H9 (cell line): ENCODE measurements around the gene TSTD2. TPM values are rescaled to one million over a fixed set of nuclear protein-coding genes. Genes with fewer than 3 reads are reported as not detected.

Experiments
- DNase-seq: peaks from one replicate; pipeline ENCODE4 v3.0.0-alpha.2; 2017
- H2AFZ ChIP-seq: one replicate; pipeline ENCODE4 v1.6.1; 2013; ENCODE audit warnings: mild to moderate bottlenecking, low read length, control low read depth, moderate library complexity
- H2AK5ac ChIP-seq: 2 replicates; pipeline ENCODE4 v1.6.1; 2013; ENCODE audit warnings: low read length, control low read depth, mixed read lengths; ENCODE audit not compliant: insufficient read length
- H2BK120ac ChIP-seq: one replicate; pipeline ENCODE4 v1.6.1; 2013; ENCODE audit warnings: low read depth, mild to moderate bottlenecking, low read length, control low read depth, inconsistent platforms; ENCODE audit not compliant: poor library complexity, severe bottlenecking
- H2BK12ac ChIP-seq: 2 replicates; pipeline ENCODE4 v1.6.1; 2013; ENCODE audit warnings: low read length, control low read depth, mixed read lengths, low read depth; ENCODE audit not compliant: insufficient read length
- H2BK15ac ChIP-seq: 2 replicates; pipeline ENCODE4 v1.6.1; 2013; ENCODE audit warnings: low read depth, low read length, control low read depth
- H2BK20ac ChIP-seq: one replicate; pipeline ENCODE4 v1.6.1; 2013; ENCODE audit warnings: low read depth, mild to moderate bottlenecking, low read length, control low read depth, inconsistent platforms; ENCODE audit not compliant: poor library complexity, severe bottlenecking
- H2BK5ac ChIP-seq: 2 replicates; pipeline ENCODE4 v1.6.1; 2013; ENCODE audit warnings: low read length, control low read depth, mixed read lengths; ENCODE audit not compliant: insufficient read length
- H3K14ac ChIP-seq: 2 replicates; pipeline ENCODE4 v1.6.1; 2013; ENCODE audit warnings: low read length, control low read depth; ENCODE audit not compliant: insufficient read depth
- H3K18ac ChIP-seq: 2 replicates; pipeline ENCODE4 v1.6.1; 2013; ENCODE audit warnings: low read depth, mild to moderate bottlenecking, mixed read lengths, low read length, control low read depth; ENCODE audit not compliant: insufficient read length
- H3K23ac ChIP-seq: 2 replicates; pipeline ENCODE4 v1.6.1; 2013; ENCODE audit warnings: low read length, control low read depth, mixed read lengths, low read depth; ENCODE audit not compliant: insufficient read length
- H3K23me2 ChIP-seq: 2 replicates; pipeline ENCODE4 v1.6.1; 2013; ENCODE audit warnings: low read depth, mild to moderate bottlenecking, mixed read lengths, low read length, control low read depth; ENCODE audit not compliant: insufficient read length, poor library complexity, severe bottlenecking
- H3K27ac ChIP-seq: 2 replicates; pipeline ENCODE4 v1.5.1; 2013; ENCODE audit warnings: low read length, control low read depth, mixed read lengths, low read depth; ENCODE audit not compliant: insufficient read length
- H3K27me3 ChIP-seq: 2 replicates; pipeline ENCODE4 v1.6.1; 2013; ENCODE audit warnings: low read length, control low read depth, inconsistent platforms; ENCODE audit not compliant: insufficient read depth
- H3K4ac ChIP-seq: 2 replicates; pipeline ENCODE4 v1.6.1; 2013; ENCODE audit warnings: low read depth, mild to moderate bottlenecking, control low read depth, inconsistent platforms, low read length, moderate library complexity
- H3K4me1 ChIP-seq: 2 replicates; pipeline ENCODE4 v1.6.1; 2013; ENCODE audit warnings: low read length, control low read depth, inconsistent platforms; ENCODE audit not compliant: insufficient read depth
- H3K4me2 ChIP-seq: 2 replicates; pipeline ENCODE4 v1.6.1; 2013; ENCODE audit warnings: low read length, control low read depth, mixed read lengths; ENCODE audit not compliant: insufficient read length, insufficient read depth
- H3K56ac ChIP-seq: 2 replicates; pipeline ENCODE4 v1.6.1; 2013; ENCODE audit warnings: low read depth, mild to moderate bottlenecking, mixed read lengths, low read length, control low read depth; ENCODE audit not compliant: insufficient read length
- H3K79me1 ChIP-seq: 2 replicates; pipeline ENCODE4 v1.6.1; 2013; ENCODE audit warnings: low read depth, mild to moderate bottlenecking, moderate library complexity, low read length, control low read depth, inconsistent platforms; ENCODE audit not compliant: insufficient read depth, poor library complexity, severe bottlenecking
- H3K79me2 ChIP-seq: 2 replicates; pipeline ENCODE4 v1.6.1; 2013; ENCODE audit warnings: low read length, control low read depth, inconsistent platforms; ENCODE audit not compliant: insufficient read depth
- H3K9ac ChIP-seq: 2 replicates; pipeline ENCODE4 v1.6.1; 2013; ENCODE audit warnings: low read length, control low read depth, mixed read lengths; ENCODE audit not compliant: insufficient read length; ENCODE audit errors: extremely low read depth
- H3K9me3 ChIP-seq: one replicate; pipeline ENCODE4 v1.6.1; 2013; ENCODE audit warnings: low read depth, low read length, inconsistent platforms; ENCODE audit not compliant: control insufficient read depth
- H3T11ph ChIP-seq: one replicate; pipeline ENCODE4 v1.6.1; 2013; ENCODE audit warnings: mild to moderate bottlenecking, low read length, control low read depth, inconsistent platforms
- H4K20me1 ChIP-seq: one replicate; pipeline ENCODE4 v1.6.1; 2013; ENCODE audit not compliant: control insufficient read depth, insufficient read length, insufficient read depth
- H4K5ac ChIP-seq: 2 replicates; pipeline ENCODE4 v1.6.1; 2013; ENCODE audit warnings: low read depth, mild to moderate bottlenecking, mixed read lengths, low read length, control low read depth; ENCODE audit not compliant: insufficient read length
- H4K8ac ChIP-seq: replicated peaks from 2 replicates; pipeline ENCODE4 v1.6.1; 2013; ENCODE audit warnings: low read length, control low read depth, mixed read lengths, low read depth; ENCODE audit not compliant: insufficient read length
- H4K91ac ChIP-seq: 2 replicates; pipeline ENCODE4 v1.6.1; 2013; ENCODE audit warnings: low read depth, mild to moderate bottlenecking, moderate library complexity, mixed read lengths, low read length, control low read depth; ENCODE audit not compliant: insufficient read length
- H3K27ac Mint-ChIP-seq, 3 experiments: 2 replicates in 2 of 3; 3 replicates in 1 of 3; pipeline ENCODE4 v1.8.0; 2020 to 2021; ENCODE audit warnings: mixed read lengths in 3 of 3, mild to moderate bottlenecking in 1 of 3, moderate library complexity in 1 of 3
- H3K27me3 Mint-ChIP-seq: 2 replicates; pipeline ENCODE4 v1.8.0; 2021; ENCODE audit warnings: low read depth, mild to moderate bottlenecking, moderate library complexity, mixed read lengths
- H3K36me3 Mint-ChIP-seq, 3 experiments: 2 replicates in 2 of 3; 3 replicates in 1 of 3; pipeline ENCODE4 v1.8.0; 2020 to 2021; ENCODE audit warnings: low read depth in 3 of 3, mixed read lengths in 3 of 3; ENCODE audit not compliant: insufficient read depth in 1 of 3
- H3K4me1 Mint-ChIP-seq, 2 experiments: 2 replicates each; pipeline ENCODE4 v1.8.0; 2020; ENCODE audit warnings: mixed read lengths in 2 of 2
- H3K4me3 Mint-ChIP-seq, 2 experiments: 2 replicates in 1 of 2; 3 replicates in 1 of 2; pipeline ENCODE4 v1.8.0; 2020 to 2021; ENCODE audit warnings: mild to moderate bottlenecking in 2 of 2, mixed read lengths in 2 of 2, moderate library complexity in 1 of 2
- H3K9me3 Mint-ChIP-seq, 2 experiments: 2 replicates in 1 of 2; 3 replicates in 1 of 2; pipeline ENCODE4 v1.8.0; 2020; ENCODE audit warnings: mild to moderate bottlenecking in 2 of 2, mixed read lengths in 2 of 2, moderate library complexity in 1 of 2
- CTCF ChIP-seq: fragments of 200-600 bp; sonication (generic); conservative IDR thresholded peaks from 3 replicates; pipeline ENCODE4 v1.8.0; 2021; ENCODE audit warnings: antibody characterized with exemption, mild to moderate bottlenecking
- WGBS: extraction: QIAGEN DNeasy Blood & Tissue Kit; methylation state at CpG from one replicate; pipeline ENCODE4 v1.1.7; 2013; ENCODE audit warnings: missing lambda C conversion rate, low lambda C conversion rate, mixed read lengths; ENCODE audit not compliant: insufficient read length; ENCODE audit errors: extremely low coverage; 5-methylcytosine and 5-hydroxymethylcytosine counted together
- total RNA-seq: library from RNA; stranded (reverse); gene quantifications from 2 replicates; pipeline ENCODE4 v1.2.1, GENCODE V29; 2021

The TSTD2 gene
- total RNA-seq, 1 experiment from 2014 or later: 23.5 TPM

- WGBS: no CpG with 5 or more reads among the region's 3 CpGs
These were observed 40.8 kb upstream of the TSTD2 start for GRCh38 chr9:97673922-97674321.

More at GRCh38 chr9:97673922-97674321, 40.8 kb upstream of the TSTD2 start:
- H2BK12ac ChIP-seq: no peak overlapping the region
- H3K9me3 ChIP-seq: no peaks in the 10 kb centered on the region
- no peaks in the 10 kb centered on the region for H3K4me1 ChIP-seq
- TF ChIP-seq CTCF: no peak
- no peak overlapping the region for H3K14ac ChIP-seq
- no peak overlapping the region for H3K23ac ChIP-seq
- H3K4me2 ChIP-seq: no peak overlapping the region
- H2AFZ ChIP-seq: no peak overlapping the region
- H3T11ph ChIP-seq: no peak overlapping the region
- no peak overlapping the region for H4K8ac ChIP-seq
- H3K79me1 ChIP-seq: no peaks in the 10 kb centered on the region
- no peak overlapping the region for H2BK120ac ChIP-seq
- H4K91ac ChIP-seq: no peak overlapping the region
- no peak overlapping the region for H3K27ac Mint-ChIP-seq
- peaks cover 17 to 67% (median 55%) of the 10 kb centered on the region in 3 experiments; a peak in 6 of 7 replicates for H3K36me3 Mint-ChIP-seq
- H3K27ac ChIP-seq: no peak overlapping the region
- H3K79me2 ChIP-seq: no peaks in the 10 kb centered on the region
- no peak overlapping the region for H2BK5ac ChIP-seq
- no peak overlapping the region for H4K5ac ChIP-seq
- no peaks in the 10 kb centered on the region for H4K20me1 ChIP-seq
- no peak overlapping the region for H3K56ac ChIP-seq
- H3K4ac ChIP-seq: no peak overlapping the region
- no peak overlapping the region for H3K9ac ChIP-seq
- H3K27me3 Mint-ChIP-seq: no peaks in the 10 kb centered on the region
- H3K18ac ChIP-seq: no peak overlapping the region
- no peak overlapping the region for H2BK15ac ChIP-seq
- H3K9me3 Mint-ChIP-seq: no peaks in the 10 kb centered on the region
- no peak for DNase-seq
- no peak overlapping the region for H3K4me3 Mint-ChIP-seq
- no peaks in the 10 kb centered on the region for H3K4me1 Mint-ChIP-seq
- H3K27me3 ChIP-seq: no peaks in the 10 kb centered on the region
- H2AK5ac ChIP-seq: no peak overlapping the region
- H3K23me2 ChIP-seq: no peaks in the 10 kb centered on the region
- H2BK20ac ChIP-seq: no peak overlapping the region
